ENCODE results near the gene LPP.

- TF ChIP-seq POLR2A (IDR thresholded peaks at IDR 0.05) (no peak), CTCF (IDR thresholded peaks at IDR 0.05) (no peak)
These were observed 20.3 kb upstream of the LPP start for GRCh38 chr3:188133646-188134045.

All from right lobe of liver (tissue), 4 donors.